HFFc6 (cell line): Measurements from ENCODE around the gene LCP2. TPM values are rescaled to one million over a fixed set of nuclear protein-coding genes. Genes with fewer than 3 reads are reported as not detected.

Experiments used
- DNase-seq: peaks from one replicate; pipeline ENCODE4 v3.0.0-alpha.2; 2018
- H3K27ac Mint-ChIP-seq: 2 replicates; pipeline ENCODE4 v1.8.0; 2020; ENCODE audit warnings: mild to moderate bottlenecking, mixed read lengths
- H3K27me3 Mint-ChIP-seq: 2 replicates; pipeline ENCODE4 v1.8.0; 2021; ENCODE audit warnings: mild to moderate bottlenecking, moderate library complexity, mixed read lengths; ENCODE audit not compliant: insufficient read depth
- H3K36me3 Mint-ChIP-seq: 2 replicates; pipeline ENCODE4 v1.8.0; 2021; ENCODE audit warnings: low read depth, mixed read lengths
- H3K4me1 Mint-ChIP-seq: 2 replicates; pipeline ENCODE4 v1.8.0; 2020; ENCODE audit warnings: low read depth, mixed read lengths
- H3K4me3 Mint-ChIP-seq: 2 replicates; pipeline ENCODE4 v1.8.0; 2020; ENCODE audit warnings: mild to moderate bottlenecking, moderate library complexity, mixed read lengths
- H3K9me3 Mint-ChIP-seq: 2 replicates; pipeline ENCODE4 v1.8.0; 2020; ENCODE audit warnings: mild to moderate bottlenecking, mixed read lengths
- CTCF ChIP-seq: fragments of 200-600 bp; sonication (generic); IDR thresholded peaks from 2 replicates; pipeline ENCODE4 v1.5.0; 2021; ENCODE audit warnings: antibody characterized with exemption, mild to moderate bottlenecking
- total RNA-seq, 6 experiments: library from RNA; stranded (reverse); fragmentation: NEBNext Ultra II Directional; extraction: Animal tissue kit (Norgen Biotek cat#: 25700); gene quantifications; 2 replicates in 1 of 6; 3 replicates in 5 of 6; pipeline ENCODE4 v1.2.3, GENCODE V29; 2021

LCP2 gene
- total RNA-seq, 6 experiments from 2014 or later, result not detected

GRCh38 chr5:170289121-170289520 lies 8.5 kb downstream of the LCP2 start:
- Mint-ChIP-seq H3K27ac (no peak overlapping the region), H3K4me3 (no peak overlapping the region), H3K36me3 (no peaks in the 10 kb centered on the region), H3K4me1 (no peaks in the 10 kb centered on the region), H3K9me3 (peaks cover 18% of the 10 kb centered on the region), H3K27me3 (peaks cover 13% of the 10 kb centered on the region)
- no peak for TF ChIP-seq CTCF
- DNase-seq, result no peak

- no peak for TF ChIP-seq CTCF
- H3K4me3 Mint-ChIP-seq, result no peak overlapping the region
- H3K9me3 Mint-ChIP-seq, result peaks cover 22% of the 10 kb centered on the region
- H3K4me1 Mint-ChIP-seq, result no peaks in the 10 kb centered on the region
- peaks cover 13% of the 10 kb centered on the region for H3K27me3 Mint-ChIP-seq
- H3K36me3 Mint-ChIP-seq, result no peaks in the 10 kb centered on the region
- DNase-seq, result no peak
- H3K27ac Mint-ChIP-seq, result no peak overlapping the region
Measured at GRCh38 chr5:170288551-170288950, 9.0 kb downstream of the LCP2 start.

DNA sequence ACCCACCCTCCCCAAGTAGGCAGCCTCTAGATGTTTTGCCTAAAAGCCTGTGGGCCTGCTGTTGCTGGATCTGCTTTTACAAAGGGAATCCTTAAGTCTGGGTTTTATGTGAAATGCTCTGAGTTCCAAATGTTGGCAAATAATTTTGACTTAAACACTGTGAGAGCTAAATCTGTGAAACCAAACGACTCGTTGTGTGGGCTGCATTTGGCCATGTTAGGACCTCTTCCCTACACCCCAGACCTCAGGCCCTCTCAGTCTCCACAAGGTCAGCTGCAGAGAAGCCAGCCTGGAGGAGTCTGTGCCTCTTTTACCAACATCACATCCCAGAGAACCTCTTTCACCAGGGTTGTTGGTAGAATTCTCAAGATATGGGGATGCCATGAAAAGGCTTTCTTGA lies 9.4 kb downstream of the LCP2 start:
- Mint-ChIP-seq H3K4me1 (no peaks in the 10 kb centered on the region), H3K36me3 (no peaks in the 10 kb centered on the region), H3K9me3 (peaks cover 22% of the 10 kb centered on the region), H3K4me3 (no peak overlapping the region), H3K27me3 (peaks cover 11% of the 10 kb centered on the region), H3K27ac (no peak overlapping the region)
- no peak for TF ChIP-seq CTCF
- DNase-seq, result no peak

- TF ChIP-seq CTCF, result no peak
- H3K4me3 Mint-ChIP-seq, result no peak overlapping the region
- H3K27ac Mint-ChIP-seq, result no peak overlapping the region
- H3K4me1 Mint-ChIP-seq, result no peaks in the 10 kb centered on the region
- peaks cover 10% of the 10 kb centered on the region for H3K27me3 Mint-ChIP-seq
- no peaks in the 10 kb centered on the region for H3K36me3 Mint-ChIP-seq
- H3K9me3 Mint-ChIP-seq, result peaks cover 22% of the 10 kb centered on the region
- no peak for DNase-seq
Measured at GRCh38 chr5:170287532-170287931, 10.0 kb downstream of the LCP2 start.

GRCh38 chr5:170286386-170286925 lies 11.1 kb downstream of the LCP2 start:
- TF ChIP-seq CTCF, result no peak
- H3K27me3 Mint-ChIP-seq, result peaks cover 5% of the 10 kb centered on the region
- no peak for DNase-seq
- no peak overlapping the region for H3K4me3 Mint-ChIP-seq
- H3K27ac Mint-ChIP-seq, result no peak overlapping the region
- no peaks in the 10 kb centered on the region for H3K36me3 Mint-ChIP-seq
- no peaks in the 10 kb centered on the region for H3K4me1 Mint-ChIP-seq
- H3K9me3 Mint-ChIP-seq, result peaks cover 22% of the 10 kb centered on the region

GRCh38 chr5:170285181-170285580 lies 12.4 kb downstream of the LCP2 start:
- DNase-seq, result no peak
- peaks cover 22% of the 10 kb centered on the region for H3K9me3 Mint-ChIP-seq
- no peak for TF ChIP-seq CTCF
- no peak overlapping the region for H3K4me3 Mint-ChIP-seq
- no peaks in the 10 kb centered on the region for H3K4me1 Mint-ChIP-seq
- no peak overlapping the region for H3K27ac Mint-ChIP-seq
- no peaks in the 10 kb centered on the region for H3K36me3 Mint-ChIP-seq
- peaks cover 6% of the 10 kb centered on the region for H3K27me3 Mint-ChIP-seq
